Gastroesophageal sphincter (tissue), 4 donors: ENCODE results near the gene CSNK1D. TPM values are rescaled to one million over a fixed set of nuclear protein-coding genes. Genes with fewer than 3 reads are reported as not detected.
A peak's percentile ranks its signal among the peaks of the same experiment; 100 is the strongest.
"Not testable (repeated sequence)": the region's sequence is repeated elsewhere in the genome, so short reads cannot be mapped to it uniquely, and the experiment has no call there.

Experiments
- ATAC-seq: fragments of 150-250 bp; one replicate; pipeline ENCODE4 v1.9.1; 2016; ENCODE audit warnings: mild to moderate bottlenecking, moderate library complexity
- H3K27ac ChIP-seq, 4 donors: fragments of 200-600 bp; sonication (generic) in 3 of 4; 1 replicate in 3 of 4; 2 replicates in 1 of 4; pipeline ENCODE4 v1.5.1; 2016 to 2019
- H3K27me3 ChIP-seq: fragments of 200-600 bp; sonication (generic); one replicate; pipeline ENCODE4 v1.5.1; 2019
- H3K36me3 ChIP-seq, 2 donors: fragments of 200-600 bp; sonication (generic); one replicate each; pipeline ENCODE4 v1.5.1; 2019; ENCODE audit warnings: control low read depth in 1 of 2
- H3K4me1 ChIP-seq, 3 donors: fragments of 200-600 bp; sonication (generic); 1 replicate in 2 of 3; 2 replicates in 1 of 3; pipeline ENCODE4 v1.5.1; 2016 to 2019; ENCODE audit warnings: control low read depth in 2 of 3
- H3K4me3 ChIP-seq, 2 donors: fragments of 200-600 bp; sonication (generic); one replicate each; pipeline ENCODE4 v1.5.1; 2019; ENCODE audit warnings: mild to moderate bottlenecking in 1 of 2, moderate library complexity in 1 of 2
- H3K9me3 ChIP-seq, 3 donors: fragments of 200-600 bp; sonication (generic); one replicate each; pipeline ENCODE4 v1.5.1; 2017 to 2019; ENCODE audit warnings: control low read depth in 2 of 3
- CTCF ChIP-seq, 4 experiments: fragments of 200-600 bp in 2 of 4; fragments of 450-650 bp in 2 of 4; sonication (generic) in 1 of 4; IDR thresholded peaks; one replicate each; pipeline ENCODE4 v1.5.1; 2017 to 2019; ENCODE audit warnings: antibody characterized with exemption in 4 of 4, mild to moderate bottlenecking in 2 of 4, moderate library complexity in 2 of 4
- EP300 ChIP-seq: sonication (generic); formaldehyde crosslinking; IDR thresholded peaks from one replicate; pipeline ENCODE4 v1.6.1; 2017; ENCODE audit warnings: antibody characterized with exemption, mild to moderate bottlenecking
- POLR2A ChIP-seq, 2 donors: fragments of 450-650 bp; IDR thresholded peaks; one replicate each; pipeline ENCODE4 v1.6.1; 2017; ENCODE audit warnings: antibody characterized with exemption in 2 of 2, mild to moderate bottlenecking in 2 of 2, moderate library complexity in 1 of 2
- POLR2AphosphoS5 ChIP-seq: sonication (generic); formaldehyde crosslinking; IDR thresholded peaks from one replicate; pipeline ENCODE4 v1.6.1; 2017; ENCODE audit warnings: antibody characterized with exemption
- WGBS, 2 donors: methylation state at CpG; one replicate each; pipeline ENCODE4 v1.1.5; 2018; ENCODE audit warnings: low coverage in 1 of 2; 5-methylcytosine and 5-hydroxymethylcytosine counted together
- total RNA-seq, 4 donors: library from RNA; depleted of rRNA; stranded (reverse); fragments of >200 nt; gene quantifications; one replicate each; pipeline ENCODE4 v1.1.0, GENCODE V29; 2016

The CSNK1D gene
- total RNA-seq, 4 donors from 2014 or later = 23.4 to 92.1 (median 72.4) TPM

DNA sequence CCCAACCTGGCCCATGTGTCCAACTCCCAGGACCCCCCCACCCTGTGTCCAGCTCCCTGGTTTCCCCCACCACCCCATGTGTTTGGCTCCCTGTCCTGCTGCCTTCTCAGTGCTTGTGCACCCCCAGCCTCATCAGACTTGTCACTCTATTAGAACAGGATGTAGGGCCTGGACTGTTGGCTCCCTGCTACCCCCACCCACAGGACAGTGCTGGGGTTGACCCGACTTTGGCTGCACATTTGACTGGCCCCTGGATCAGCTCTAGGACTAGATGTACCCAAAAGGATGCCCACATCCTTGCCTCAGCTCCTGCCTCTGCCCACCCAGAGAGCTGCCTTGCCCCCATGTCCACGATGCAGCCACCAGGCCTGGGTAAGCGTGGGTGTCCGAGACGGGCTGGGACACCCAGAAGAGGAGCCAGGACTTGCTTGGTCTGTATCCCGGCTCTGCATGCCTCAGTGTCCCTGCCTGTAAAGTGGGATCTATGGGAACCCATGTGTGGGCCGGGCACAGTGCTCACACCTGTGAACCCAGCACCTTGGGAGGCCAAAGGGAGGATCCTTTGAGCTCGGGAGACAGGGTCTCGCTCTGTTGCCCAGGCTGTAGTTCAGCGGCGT is 59.4 kb downstream of the CSNK1D start:
- Histone ChIP-seq H3K27ac (no peak overlapping the region), H3K4me3 (no peak overlapping the region), H3K27me3 (no peaks in the 10 kb centered on the region), H3K36me3 (no peaks in the 10 kb centered on the region), H3K4me1 (peaks cover 0 to 55% (median 11%) of the 10 kb centered on the region in 3 donors), H3K9me3 (no peaks in the 10 kb centered on the region)
- 71% methylated on average over 5 of the region's 11 CpGs; no CpG with 5 or more reads in 1 of the 2 donors for WGBS, 2 donors
- TF ChIP-seq POLR2A (IDR thresholded peaks at IDR 0.05) = no peak
- TF ChIP-seq POLR2AphosphoS5 = no peak
- no peak for TF ChIP-seq CTCF (IDR thresholded peaks at IDR 0.05)
- TF ChIP-seq EP300 = no peak
- ATAC-seq = no peak

- peak; percentile 57 for ATAC-seq
Observed at GRCh38 chr17:82213251-82214011, 60.1 kb downstream of the CSNK1D start.

DNA sequence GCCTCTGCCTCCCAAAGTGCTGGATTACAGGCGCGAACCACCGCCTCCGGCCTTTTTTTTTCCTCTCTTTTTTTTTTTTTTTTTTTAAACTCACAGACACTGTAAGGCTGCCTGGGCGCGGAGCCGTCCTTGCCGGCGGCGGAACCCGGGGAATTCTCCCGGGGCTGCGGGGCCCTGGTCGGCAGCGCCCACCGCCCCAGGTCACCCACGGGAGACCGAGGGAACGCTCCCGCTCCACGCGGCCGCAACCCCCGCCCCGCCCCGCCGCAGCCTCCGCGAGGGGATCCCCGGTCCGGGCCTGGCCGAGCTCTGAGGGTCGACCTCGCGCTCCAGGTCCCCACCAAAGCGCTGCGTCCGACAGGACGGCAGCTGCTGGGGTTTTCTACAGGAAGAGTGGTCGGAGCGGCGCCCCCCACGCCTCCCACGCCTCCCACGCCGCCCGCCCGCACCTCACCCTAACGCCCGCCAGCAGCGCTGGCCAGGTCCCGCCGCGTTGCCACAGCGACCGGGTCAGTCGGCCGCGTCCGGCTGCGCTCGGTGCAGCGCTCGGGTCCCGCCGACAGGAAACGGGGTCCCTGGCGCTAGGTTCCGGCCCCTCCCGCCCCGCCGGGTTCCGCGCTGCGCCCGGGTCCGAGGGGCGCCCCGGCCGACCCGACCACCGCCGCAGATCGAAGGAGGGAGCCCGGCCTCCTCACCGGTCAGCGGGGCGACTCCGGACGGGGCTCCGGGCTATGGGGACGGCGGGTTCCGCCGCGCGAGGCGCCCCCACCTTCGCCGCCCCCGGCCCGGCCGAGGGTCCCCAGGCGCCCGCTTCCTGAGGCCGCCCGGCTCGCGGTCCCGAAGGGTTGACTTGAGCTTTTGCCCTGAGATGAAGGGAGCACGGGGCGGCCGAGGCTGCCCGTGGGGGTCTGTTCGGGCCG is 60.9 kb downstream of the CSNK1D start, which contains the start of gene CCDC57:
CCDC57 (minus strand) TSS at position 512 of the 920 bp plus-strand sequence. CDS start 10,898 bp downstream, outside the sequence.
- ATAC-seq = peak; percentile 89
- WGBS, 2 donors = 0% methylated on average over 2 to 4 of the region's 116 CpGs
- H3K27me3 ChIP-seq = no peaks in the 10 kb centered on the region

More at GRCh38 chr17:82213251-82214011, 60.1 kb downstream of the CSNK1D start:
- WGBS, 2 donors = 15 to 17% methylated on average over 5 to 7 of the region's 37 CpGs
- no peaks in the 10 kb centered on the region for H3K36me3 ChIP-seq
- no peaks in the 10 kb centered on the region for H3K9me3 ChIP-seq
- H3K4me3 ChIP-seq = peak overlapping the region; percentile 70 to 93
- H3K27ac ChIP-seq = peak overlapping the region; percentile 54 to 92 (median 84)
- peaks cover 0 to 55% (median 11%) of the 10 kb centered on the region in 3 donors for H3K4me1 ChIP-seq
- H3K27me3 ChIP-seq = no peaks in the 10 kb centered on the region
- TF ChIP-seq EP300 (no peak), POLR2A (IDR thresholded peaks at IDR 0.05) (no peak), CTCF (IDR thresholded peaks at IDR 0.05) (no peak), POLR2AphosphoS5 (no peak)

GRCh38 chr17:82210655-82211054 is 62.8 kb downstream of the CSNK1D start:
- not testable (repeated sequence) for H3K4me3 ChIP-seq, H3K27me3 ChIP-seq, H3K9me3 ChIP-seq, ATAC-seq, H3K27ac ChIP-seq, H3K36me3 ChIP-seq
- WGBS, 2 donors = 86% methylated on average over 11 of the region's 11 CpGs; no CpG with 5 or more reads in 1 of the 2 donors
- peaks cover 0 to 41% (median 7%) of the 10 kb centered on the region in 3 donors for H3K4me1 ChIP-seq

More for the DNA sequence above, 60.9 kb downstream of the CSNK1D start, which contains the start of gene CCDC57:
- Histone ChIP-seq H3K4me3 (peak within 1 kb of the TSS; percentile 70 to 93), H3K27ac (peak within 1 kb of the TSS; percentile 54 to 92 (median 84)), H3K9me3 (no peaks in the 10 kb centered on the region), H3K36me3 (peaks cover 0 to 1% of the 10 kb centered on the region in 2 donors), H3K4me1 (peaks cover 0 to 52% (median 11%) of the 10 kb centered on the region in 3 donors)
- TF ChIP-seq POLR2A (IDR thresholded peaks at IDR 0.05) (peak; percentile 17 to 60), EP300 (no peak), POLR2AphosphoS5 (peak; percentile 67), CTCF (IDR thresholded peaks at IDR 0.05) (peak in 3 of 4 experiments; percentile 36 to 65 (median 54))
